ENCODE data around the gene PTGIR. TPM values are rescaled to one million over a fixed set of nuclear protein-coding genes. Genes with fewer than 3 reads are reported as not detected.

Gene PTGIR
- polyA plus RNA-seq, 4 donors: 1.5 to 2.6 (median 2.3) TPM

DNA sequence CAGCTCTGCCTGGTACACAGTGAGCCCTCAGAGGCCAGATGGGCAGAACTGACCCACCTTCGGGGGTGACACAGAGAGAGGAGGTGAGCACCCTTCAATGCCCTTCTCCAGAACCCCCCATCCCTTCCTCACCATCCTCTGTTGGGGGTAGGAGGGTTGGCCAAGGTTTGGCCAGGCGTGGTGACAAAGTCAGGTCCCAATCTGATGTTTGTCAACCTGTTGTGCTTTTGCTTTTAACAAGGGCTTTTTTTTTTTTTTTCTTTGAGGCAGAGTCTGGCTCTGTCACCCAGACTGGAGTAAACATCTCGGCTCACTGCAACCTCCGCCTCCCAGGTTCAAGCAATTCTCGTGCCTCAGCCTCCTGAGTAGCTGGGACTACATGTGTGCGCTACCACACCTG is 7.3 kb downstream of the PTGIR start:
- DNase-seq (ENCODE audit: low read depth in 4 of 4, low spot score in 3 of 4): no peak

DNA sequence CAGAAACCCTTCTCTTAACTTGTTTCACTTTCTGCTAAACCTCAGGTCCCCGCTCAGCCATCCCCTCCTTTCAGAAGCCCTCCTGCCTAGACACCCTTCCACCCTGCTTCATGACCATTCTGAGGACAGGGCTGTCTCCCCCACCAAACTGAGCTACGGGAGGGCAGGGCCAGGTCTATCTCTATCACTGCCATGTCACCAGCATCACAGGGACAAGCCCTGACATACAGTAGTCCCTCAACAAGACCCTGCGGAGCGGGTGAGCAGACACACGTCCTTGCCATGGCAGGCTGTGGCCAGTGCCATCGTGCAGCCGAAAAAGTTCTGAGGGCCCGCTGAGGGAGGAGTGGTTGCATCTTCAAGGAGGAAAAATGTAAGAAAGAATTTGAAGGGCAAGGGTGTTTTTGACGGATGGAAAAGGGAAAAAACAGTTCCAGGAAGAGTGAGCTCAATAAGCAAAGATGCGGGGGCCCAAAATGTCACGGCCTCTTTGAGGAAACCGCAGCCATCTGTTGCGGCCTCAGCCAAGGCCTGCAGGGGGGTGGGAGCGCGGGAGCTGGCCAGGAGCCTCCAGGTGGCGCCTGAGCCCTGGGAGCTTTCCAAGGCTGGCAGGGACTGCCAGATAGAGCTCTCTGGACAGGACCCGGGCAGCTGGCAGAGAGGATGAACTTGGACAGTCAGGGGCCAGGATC is 8.1 kb downstream of the PTGIR start:
- DNase-seq (ENCODE audit: low read depth in 4 of 4, low spot score in 3 of 4): no peak

DNA sequence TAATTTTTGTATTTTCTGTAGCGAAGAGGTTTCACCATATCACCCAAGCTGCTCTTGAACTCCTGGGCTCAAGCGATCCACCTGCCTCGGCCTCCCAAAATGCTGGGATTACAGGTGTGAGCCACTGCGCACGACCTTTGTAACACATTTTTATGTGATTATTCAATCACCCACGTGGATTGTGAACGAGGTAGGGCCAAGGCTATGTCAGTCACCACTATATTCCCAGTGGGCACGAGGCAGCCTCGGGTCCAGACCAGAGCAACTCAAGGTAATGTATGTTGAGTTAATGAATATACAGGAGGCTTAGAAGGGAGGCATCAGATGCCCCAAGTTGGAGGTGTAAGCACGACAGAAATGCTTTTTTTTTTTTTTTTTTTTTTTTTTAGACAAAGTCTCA is 8.9 kb downstream of the PTGIR start:
- DNase-seq (ENCODE audit: low read depth in 4 of 4, low spot score in 3 of 4): no peak

DNA sequence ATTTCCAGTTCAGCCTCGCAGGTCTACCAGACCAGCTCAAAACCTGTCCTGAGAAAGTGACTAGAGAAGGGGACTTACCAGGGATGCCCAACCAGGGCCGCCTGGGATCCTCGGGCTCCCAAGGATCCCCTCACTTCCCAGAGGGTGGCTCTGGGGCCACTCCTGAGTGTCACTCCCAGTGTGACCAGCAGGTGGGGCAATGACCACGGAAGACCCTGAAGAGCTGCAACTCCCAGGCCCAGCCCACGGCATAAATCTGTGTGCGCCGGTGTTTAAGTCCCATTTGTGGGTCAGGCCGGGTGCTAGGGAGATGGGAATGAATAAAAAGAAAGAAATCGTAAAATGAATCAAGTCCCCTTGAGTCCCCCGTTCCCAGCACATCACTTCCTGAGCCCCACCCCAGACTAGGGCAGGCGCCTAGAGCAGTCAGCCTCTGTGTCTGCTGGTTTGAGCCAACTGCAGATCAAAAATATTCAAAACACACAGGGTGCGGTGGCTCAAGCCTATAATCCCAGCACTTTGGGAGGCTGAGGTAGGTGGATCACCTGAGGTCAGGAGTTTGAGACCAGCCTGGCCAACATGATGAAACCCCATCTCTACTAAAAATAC is 10.7 kb downstream of the PTGIR start:
- peak in 2 of 4 donors; percentile 73 to 78 for DNase-seq (ENCODE audit: low read depth in 4 of 4, low spot score in 3 of 4)

DNA sequence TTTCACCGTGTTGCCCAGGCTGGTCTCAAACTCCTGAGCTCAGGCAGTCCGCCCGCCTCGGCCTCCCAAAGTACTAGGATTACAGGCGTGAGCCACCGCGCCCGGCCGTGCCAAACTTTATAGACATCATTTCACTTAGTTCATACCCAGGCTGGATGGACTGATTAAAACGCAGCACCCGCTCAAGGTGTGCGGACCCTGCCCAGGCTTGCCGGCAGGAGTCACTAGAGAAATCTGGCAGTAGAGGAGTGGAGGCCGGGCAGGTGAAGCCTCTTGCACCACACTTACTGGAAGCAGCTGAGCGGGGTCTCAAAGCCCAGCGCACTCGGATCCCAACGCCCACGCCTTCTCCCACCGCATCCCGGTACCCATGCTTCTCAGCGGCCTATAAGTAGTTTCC is 11.4 kb downstream of the PTGIR start:
- DNase-seq (ENCODE audit: low read depth in 4 of 4, low spot score in 3 of 4): no peak

DNA sequence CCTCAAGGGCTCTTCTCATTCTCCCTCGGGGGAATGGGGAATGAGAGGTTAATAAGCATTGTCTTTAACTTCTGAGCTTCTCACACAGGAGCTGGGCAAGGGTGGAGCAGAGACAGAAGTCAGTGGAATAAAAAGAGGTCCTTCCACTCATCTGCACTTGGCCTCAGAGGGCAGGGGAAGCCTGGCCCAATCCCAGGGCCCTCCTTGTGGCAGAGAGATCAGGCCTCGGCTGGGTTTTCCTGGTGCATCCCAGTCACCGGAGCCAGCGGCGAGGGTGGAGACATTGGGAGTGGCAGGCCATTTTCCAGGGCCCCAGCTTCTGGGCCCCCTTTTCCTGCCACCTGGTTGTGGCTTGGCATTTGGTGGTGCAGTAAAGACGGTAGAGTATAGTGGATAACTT is 13.1 kb downstream of the PTGIR start:
- no peak for DNase-seq (ENCODE audit: low read depth in 4 of 4, low spot score in 3 of 4)

DNA sequence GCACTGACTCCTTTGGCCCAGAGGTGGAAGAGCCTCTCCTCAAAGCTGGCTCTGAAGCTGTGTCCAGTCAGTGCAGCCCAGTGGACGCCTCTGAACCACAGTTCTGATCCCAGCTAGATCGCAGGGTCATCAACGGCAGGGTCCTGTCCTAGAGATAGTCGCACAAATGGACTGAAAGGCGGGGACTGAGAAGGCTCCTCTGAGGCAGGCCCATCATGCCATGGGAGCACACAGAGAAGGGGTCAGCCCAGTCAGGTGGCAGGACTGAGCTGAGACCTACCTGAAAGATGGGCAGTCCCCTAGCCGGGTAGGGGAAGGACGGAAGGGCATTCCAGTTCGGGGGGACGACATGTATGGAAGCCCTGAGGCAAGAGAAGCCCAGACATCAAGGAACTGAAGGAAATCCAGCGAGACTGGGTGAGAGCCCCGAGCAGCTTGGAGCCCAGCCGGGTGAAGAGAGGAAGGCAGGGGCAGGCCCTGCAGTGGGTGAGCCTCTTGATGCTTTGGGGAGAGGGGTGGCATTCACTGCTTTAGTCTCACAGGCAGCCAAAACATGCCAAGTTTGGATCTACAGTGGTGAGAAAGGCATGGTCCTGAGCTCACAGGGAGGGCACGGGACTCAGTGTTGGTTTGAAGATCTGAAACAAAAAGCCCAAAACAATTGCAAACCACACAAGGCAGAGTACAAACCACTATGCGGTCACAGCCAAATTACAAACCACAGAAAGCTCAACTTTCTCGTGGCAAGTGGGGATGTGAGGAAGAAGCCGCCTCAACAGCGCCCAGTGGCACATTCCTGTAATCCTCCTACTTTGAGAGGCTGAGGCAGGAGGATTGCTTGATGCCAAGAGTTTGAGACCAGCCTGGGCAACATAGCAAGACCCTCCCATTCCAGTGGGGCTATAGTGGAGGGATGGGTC is 13.8 kb downstream of the PTGIR start:
- no peak for DNase-seq (ENCODE audit: low read depth in 4 of 4, low spot score in 3 of 4)

DNA sequence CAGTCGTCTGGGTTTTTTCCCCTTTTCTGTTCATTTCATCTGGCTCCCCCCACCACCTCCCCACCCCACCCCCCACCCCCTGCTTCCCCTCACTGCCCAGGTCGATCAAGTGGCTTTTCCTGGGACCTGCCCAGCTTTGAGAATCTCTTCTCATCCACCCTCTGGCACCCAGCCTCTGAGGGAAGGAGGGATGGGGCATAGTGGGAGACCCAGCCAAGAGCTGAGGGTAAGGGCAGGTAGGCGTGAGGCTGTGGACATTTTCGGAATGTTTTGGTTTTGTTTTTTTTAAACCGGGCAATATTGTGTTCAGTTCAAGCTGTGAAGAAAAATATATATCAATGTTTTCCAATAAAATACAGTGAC is 14.5 kb downstream of the PTGIR start:
- DNase-seq (ENCODE audit: low read depth in 4 of 4, low spot score in 3 of 4): no peak

DNA sequence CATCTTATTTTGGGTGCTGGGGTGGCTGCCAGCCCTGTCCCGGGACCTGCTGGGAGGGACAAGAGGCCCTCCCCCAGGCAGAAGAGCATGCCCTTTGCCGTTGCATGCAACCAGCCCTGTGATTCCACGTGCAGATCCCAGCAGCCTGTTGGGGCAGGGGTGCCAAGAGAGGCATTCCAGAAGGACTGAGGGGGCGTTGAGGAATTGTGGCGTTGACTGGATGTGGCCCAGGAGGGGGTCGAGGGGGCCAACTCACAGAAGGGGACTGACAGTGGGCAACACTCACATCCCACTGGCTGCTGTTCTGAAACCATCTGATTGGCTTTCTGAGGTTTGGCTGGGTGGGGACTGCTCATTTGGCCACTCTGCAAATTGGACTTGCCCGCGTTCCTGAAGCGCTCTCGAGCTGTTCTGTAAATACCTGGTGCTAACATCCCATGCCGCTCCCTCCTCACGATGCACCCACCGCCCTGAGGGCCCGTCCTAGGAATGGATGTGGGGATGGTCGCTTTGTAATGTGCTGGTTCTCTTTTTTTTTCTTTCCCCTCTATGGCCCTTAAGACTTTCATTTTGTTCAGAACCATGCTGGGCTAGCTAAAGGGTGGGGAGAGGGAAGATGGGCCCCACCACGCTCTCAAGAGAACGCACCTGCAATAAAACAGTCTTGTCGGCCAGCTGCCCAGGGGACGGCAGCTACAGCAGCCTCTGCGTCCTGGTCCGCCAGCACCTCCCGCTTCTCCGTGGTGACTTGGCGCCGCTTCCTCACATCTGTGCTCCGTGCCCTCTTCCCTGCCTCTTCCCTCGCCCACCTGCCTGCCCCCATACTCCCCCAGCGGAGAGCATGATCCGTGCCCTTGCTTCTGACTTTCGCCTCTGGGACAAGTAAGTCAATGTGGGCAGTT is 15.1 kb downstream of the PTGIR start:
- DNase-seq (ENCODE audit: low read depth in 4 of 4, low spot score in 3 of 4): no peak

DNA sequence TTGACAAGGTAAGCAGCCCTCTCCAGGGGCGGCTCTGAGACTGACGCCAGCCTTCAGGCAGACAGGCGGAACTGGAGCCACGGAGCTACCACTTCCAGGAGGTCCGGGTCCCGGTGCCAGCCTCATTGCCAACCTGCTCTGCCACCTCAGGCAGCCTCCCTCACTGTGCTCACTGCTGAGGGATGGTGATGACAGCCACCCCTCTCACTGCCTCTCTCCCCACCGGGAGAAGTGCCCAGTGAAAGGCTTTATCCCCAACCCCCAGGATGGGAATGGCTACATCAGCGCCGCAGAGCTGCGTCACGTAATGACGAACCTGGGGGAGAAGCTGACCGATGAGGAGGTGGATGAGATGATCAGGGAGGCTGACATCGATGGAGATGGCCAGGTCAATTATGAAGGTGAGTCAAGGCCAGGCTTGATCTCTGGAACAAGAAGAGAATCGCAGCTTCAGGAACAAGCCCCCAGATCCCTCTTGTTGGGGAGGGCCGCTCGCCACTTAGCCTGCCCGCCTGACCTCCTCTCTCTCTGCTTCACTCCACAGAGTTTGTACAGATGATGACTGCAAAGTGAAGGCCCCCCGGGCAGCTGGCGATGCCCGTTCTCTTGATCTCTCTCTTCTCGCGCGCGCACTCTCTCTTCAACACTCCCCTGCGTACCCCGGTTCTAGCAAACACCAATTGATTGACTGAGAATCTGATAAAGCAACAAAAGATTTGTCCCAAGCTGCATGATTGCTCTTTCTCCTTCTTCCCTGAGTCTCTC is 16.1 kb downstream of the PTGIR start:
- DNase-seq (ENCODE audit: low read depth in 4 of 4, low spot score in 3 of 4): no peak

DNA sequence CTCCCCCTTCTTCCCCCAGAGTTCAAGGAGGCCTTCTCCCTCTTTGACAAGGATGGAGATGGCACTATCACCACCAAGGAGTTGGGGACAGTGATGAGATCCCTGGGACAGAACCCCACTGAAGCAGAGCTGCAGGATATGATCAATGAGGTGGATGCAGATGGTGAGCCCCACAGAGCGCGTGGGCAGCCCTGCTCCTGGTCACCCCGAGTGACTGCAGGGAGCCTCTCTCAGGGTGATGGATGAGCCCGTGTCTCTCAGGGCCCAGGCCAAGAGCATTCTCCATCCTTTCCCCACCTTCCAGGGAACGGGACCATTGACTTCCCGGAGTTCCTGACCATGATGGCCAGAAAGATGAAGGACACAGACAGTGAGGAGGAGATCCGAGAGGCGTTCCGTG is 16.7 kb downstream of the PTGIR start:
- DNase-seq (ENCODE audit: low read depth in 4 of 4, low spot score in 3 of 4): no peak

DNA sequence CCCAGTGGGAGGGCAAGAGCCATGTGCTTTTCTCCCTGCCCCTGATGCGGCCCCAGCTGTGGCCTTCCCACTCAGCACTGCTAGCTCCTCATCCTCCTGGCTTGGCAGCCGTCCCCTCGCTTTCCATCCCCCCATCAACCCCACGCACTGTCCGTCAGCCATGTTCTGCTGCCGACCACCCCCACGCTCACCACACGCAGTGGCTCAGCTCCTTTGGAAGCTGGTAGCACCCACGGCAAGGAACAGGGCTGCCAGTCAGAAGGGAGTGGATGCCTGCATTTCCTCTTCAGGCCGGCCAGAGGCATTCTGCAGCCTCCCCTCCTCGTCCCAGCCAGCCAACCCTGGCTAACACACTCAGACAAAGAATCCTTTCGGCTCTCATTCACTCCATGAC is 17.4 kb downstream of the PTGIR start:
- DNase-seq (ENCODE audit: low read depth in 4 of 4, low spot score in 3 of 4): no peak

DNA sequence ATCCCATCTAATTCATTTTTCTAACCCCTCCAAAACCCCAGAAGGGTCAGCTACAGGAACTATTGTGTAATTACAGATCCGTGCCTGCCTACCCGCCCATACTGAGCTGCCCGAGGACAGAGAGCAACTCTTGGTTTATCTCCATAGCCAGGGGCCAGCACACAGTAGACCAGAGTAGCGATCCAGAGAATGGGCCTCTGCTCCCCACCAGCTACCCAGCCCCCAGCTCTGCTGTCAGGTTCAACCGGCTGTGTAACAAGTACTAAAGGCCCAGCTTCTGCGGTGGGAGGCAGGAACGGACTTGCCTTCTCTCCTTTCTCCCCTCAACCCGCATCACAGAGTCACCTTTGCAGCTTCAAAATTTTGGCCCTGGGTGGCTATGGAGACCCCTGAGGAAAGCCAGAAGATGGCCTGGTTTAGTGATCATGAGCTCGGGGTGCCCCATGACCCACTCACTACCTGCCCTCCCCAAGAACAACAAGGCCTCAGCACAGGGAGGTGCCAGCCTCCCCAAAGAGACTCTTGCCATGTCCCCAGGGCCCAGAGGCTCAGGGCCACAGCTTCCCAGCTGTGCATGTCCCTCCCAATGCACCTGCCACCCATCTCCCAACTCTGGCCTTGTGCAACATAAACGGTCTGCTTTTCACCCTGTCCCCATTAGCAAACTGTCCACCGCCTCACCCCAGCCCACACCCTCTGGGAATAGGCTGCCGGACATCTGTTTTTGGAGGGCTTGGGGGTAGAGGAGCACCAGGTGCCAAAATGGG is 18.0 kb downstream of the PTGIR start:
- DNase-seq (ENCODE audit: low read depth in 4 of 4, low spot score in 3 of 4): no peak

DNA sequence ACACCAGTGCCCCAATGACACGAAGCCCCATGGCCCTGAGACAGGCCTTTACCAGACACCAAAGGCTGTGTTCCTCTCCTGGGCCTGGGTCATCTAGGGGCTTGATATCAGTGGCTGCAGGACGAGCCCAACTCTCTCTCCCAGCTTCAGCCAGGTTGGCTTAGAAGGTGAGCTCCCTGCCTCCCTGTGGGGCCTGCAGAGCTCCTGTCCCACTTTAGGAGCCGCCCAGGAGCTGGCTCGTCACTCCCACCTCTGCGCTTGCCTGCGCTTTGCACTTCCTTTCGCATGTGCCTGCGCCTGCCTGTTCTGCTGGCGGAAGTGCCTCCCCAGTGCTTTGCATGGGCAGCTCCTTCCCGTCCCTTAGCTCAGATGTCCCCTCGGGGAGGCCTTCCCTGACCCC is 18.9 kb downstream of the PTGIR start:
- no peak for DNase-seq (ENCODE audit: low read depth in 4 of 4, low spot score in 3 of 4)

DNA sequence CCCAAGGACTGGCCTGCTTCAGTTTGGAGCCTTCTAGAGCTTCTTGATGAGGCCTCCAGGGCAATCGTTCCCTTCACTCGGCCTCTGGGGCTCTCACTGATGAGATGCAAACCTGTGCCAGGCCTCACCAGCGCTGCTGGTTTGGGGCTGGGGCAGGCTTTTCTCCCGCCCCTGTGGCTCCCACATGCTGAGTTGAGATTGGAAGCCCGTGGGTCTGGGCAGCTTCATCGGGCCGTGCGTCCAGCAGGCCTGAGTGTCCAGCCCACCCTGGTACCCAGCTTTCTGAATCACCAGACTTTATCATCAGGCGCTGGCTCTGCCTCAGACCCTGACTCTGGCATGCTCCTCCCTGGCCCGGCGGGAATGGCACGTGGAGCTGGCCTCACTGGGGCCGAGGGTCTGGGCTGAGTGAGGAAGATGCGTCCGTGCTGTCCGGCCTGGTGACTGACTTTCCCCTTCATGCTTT is 19.5 kb downstream of the PTGIR start:
- no peak for DNase-seq (ENCODE audit: low read depth in 4 of 4, low spot score in 3 of 4)

DNA sequence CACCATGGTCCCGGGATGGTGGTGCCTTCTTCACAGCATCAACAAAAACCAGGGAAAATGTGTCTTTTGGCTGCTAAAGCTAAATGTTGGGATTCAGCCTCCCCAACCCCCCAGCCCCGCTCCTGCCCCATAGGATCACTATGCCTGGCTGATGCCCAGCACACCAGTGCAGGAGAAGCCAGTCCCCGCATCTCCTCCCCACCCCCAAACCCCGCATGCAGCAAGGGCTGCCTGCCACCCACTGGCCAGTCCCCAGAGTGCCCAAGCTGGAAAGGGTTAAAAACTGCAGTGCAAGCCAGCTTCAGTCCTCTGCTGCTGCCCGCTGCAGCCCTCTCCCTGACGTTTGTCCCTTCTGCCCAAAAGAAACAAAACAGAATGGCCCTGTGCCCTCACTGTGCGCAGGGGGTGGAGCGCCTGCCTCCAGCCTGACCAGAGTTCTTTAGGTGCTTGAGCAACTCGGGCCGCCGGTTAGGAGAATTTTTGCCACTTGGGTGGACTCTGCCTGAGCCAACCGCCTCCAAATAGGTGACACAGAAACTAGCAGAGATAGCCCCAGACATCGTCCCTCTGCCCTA is 20.0 kb downstream of the PTGIR start:
- no peak for DNase-seq (ENCODE audit: low read depth in 4 of 4, low spot score in 3 of 4)

DNA sequence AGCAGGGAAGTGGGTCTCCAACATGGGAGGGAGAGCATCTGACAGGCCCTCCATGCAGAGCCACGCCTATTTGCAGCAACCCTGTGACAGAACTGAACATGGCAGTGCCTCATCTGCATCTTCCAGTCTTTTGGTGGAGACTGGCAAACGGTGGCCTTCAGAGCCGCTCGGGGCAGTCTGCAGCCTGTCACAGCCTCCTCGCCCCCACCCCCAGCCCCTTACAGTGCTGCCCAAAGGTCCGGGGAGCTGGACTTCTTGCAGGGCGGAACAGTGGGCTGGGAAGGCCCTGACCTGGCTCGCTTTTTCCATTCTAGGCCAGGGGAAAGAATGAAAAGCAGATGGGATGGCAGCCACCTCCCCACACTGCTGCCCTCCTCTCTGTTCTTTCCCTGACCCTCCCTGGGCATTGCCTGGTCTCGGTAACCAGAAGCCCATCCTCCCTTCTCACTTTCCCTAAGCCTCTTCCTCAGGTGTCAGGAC is 21.1 kb downstream of the PTGIR start:
- no peak for DNase-seq (ENCODE audit: low read depth in 4 of 4, low spot score in 3 of 4)

DNA sequence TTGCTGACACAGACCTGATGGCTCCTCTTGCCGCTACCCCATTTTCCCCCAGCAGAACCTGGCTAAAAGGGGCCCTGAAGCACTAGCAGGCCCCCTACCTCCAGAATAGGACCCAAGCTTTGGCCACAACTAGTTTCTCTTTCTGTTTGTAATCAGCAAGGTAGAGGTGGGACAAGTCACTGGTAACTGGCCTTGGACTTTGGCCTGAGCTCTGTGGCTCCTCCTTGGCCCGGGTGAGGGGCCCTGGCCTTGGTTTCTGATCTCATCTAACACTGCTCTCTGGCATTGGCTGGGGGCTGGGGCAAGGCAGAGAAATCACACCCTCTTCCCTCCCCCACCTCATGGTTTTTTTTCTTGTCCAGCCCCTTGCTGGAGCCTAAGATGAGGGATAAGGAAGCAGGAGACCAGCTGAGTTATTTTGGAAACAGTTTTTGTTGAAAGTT is 21.7 kb downstream of the PTGIR start:
- no peak for DNase-seq (ENCODE audit: low read depth in 4 of 4, low spot score in 3 of 4)
